OCI-LY7 (cell line): ENCODE results near the gene LSG1. TPM values are rescaled to one million over a fixed set of nuclear protein-coding genes. Genes with fewer than 3 reads are reported as not detected.
A peak's percentile ranks its signal among the peaks of the same experiment; 100 is the strongest.

Experiments used
- BruUV-seq: library from RNA; stranded (reverse); fragments of 400-500 nt; replicated peaks from 2 replicates; lab custom pipeline; 2021; lab: Mats Ljungman, UMichigan
- CTCF ChIA-PET: fragments of 300-600 bp; sonication (Branson Sonifier 250); formaldehyde crosslinking; loops from one replicate; lab custom pipeline; 2022; ENCODE audit warnings: antibody characterized with exemption; ENCODE audit not compliant: unreplicated experiment; lab: Charles Lee
- POLR2A ChIA-PET: fragments of 300-600 bp; sonication (Branson Sonifier 250); formaldehyde crosslinking; loops from one replicate; lab custom pipeline; 2022; ENCODE audit warnings: antibody characterized with exemption; lab: Charles Lee
- DNase-seq: peaks from one replicate; pipeline ENCODE4 v3.0.0-alpha.2; 2015; ENCODE audit warnings: low spot score
- H2AFZ ChIP-seq: fragments of 200-600 bp; sonication (generic), shearing (Covaris generic); 2 replicates; pipeline ENCODE4 v1.6.1; 2014; ENCODE audit warnings: mild to moderate bottlenecking, antibody characterized with exemption, low read length, moderate library complexity
- H3K27ac ChIP-seq: fragments of 200-600 bp; sonication (generic); 2 replicates; pipeline ENCODE4 v1.5.1; 2014; ENCODE audit warnings: mixed run types, low read depth, mild to moderate bottlenecking, moderate library complexity, low read length, inconsistent platforms; ENCODE audit not compliant: poor library complexity, severe bottlenecking
- H3K36me3 ChIP-seq: fragments of 200-600 bp; sonication (generic); 2 replicates; pipeline ENCODE4 v1.6.1; 2014; ENCODE audit warnings: mild to moderate bottlenecking, antibody characterized with exemption, low read length, moderate library complexity, mixed read lengths; ENCODE audit not compliant: insufficient read depth
- H3K4me1 ChIP-seq: fragments of 200-600 bp; sonication (generic); 2 replicates; pipeline ENCODE4 v1.5.1; 2014; ENCODE audit warnings: mild to moderate bottlenecking, low read length; ENCODE audit not compliant: insufficient read depth, poor library complexity, severe bottlenecking
- H3K4me2 ChIP-seq: fragments of 200-600 bp; sonication (generic); 2 replicates; pipeline ENCODE4 v1.6.1; 2014; ENCODE audit warnings: mild to moderate bottlenecking, low read length
- H3K4me3 ChIP-seq: fragments of 200-600 bp; sonication (generic); 2 replicates; pipeline ENCODE4 v1.5.1; 2014; ENCODE audit warnings: mild to moderate bottlenecking, low read depth, low read length; ENCODE audit not compliant: poor library complexity, severe bottlenecking
- H3K79me2 ChIP-seq: fragments of 200-600 bp; sonication (generic); 2 replicates; pipeline ENCODE4 v1.6.1; 2016; ENCODE audit warnings: low read depth, mild to moderate bottlenecking, low read length, moderate library complexity, mixed read lengths; ENCODE audit not compliant: insufficient read depth
- H3K9me2 ChIP-seq: fragments of 200-600 bp; sonication (generic); 2 replicates; pipeline ENCODE4 v1.6.1; 2016; ENCODE audit warnings: mild to moderate bottlenecking, low read length, mixed read lengths; ENCODE audit not compliant: insufficient read depth
- H3K9me3 ChIP-seq: fragments of 200-600 bp; sonication (generic); 2 replicates; pipeline ENCODE4 v1.6.1; 2014; ENCODE audit warnings: mild to moderate bottlenecking, mixed run types, low read length, mixed read lengths
- H4K20me1 ChIP-seq: fragments of 200-600 bp; sonication (generic); 2 replicates; pipeline ENCODE4 v1.6.1; 2014; ENCODE audit warnings: mild to moderate bottlenecking, antibody characterized with exemption, low read length, moderate library complexity, mixed read lengths; ENCODE audit not compliant: insufficient read depth
- CTCF ChIP-seq: fragments of 200-600 bp; sonication (generic); conservative IDR thresholded peaks from 2 replicates; pipeline ENCODE4 v1.5.1; 2014; ENCODE audit warnings: mild to moderate bottlenecking, antibody characterized with exemption, low read length, moderate library complexity, mixed read lengths
- EZH2phosphoT487 ChIP-seq: fragments of 200-600 bp; sonication (generic); IDR thresholded peaks from 2 replicates; pipeline ENCODE4 v1.6.1; 2018; ENCODE audit warnings: low read depth, borderline replicate concordance, mild to moderate bottlenecking, mixed run types, antibody characterized with exemption, low read length, moderate library complexity, mixed read lengths
- intact Hi-C: fragments of 100-400 bp; cut with micrococcal nuclease; formaldehyde crosslinking; loops from one replicate; pipeline ENCODE4 v1.10.0; 2022; ENCODE audit not compliant: unreplicated experiment
- total RNA-seq, 2 experiments: library from RNA; depleted of rRNA in 1 of 2; stranded (reverse); fragments of >200 nt in 1 of 2; shearing (Covaris generic) in 1 of 2; gene quantifications; 2 replicates each; pipeline ENCODE4 v1.2.3, GENCODE V29; 2014 to 2022

LSG1 gene
- total RNA-seq, 2 experiments from 2014 or later, result 44.4 to 52.9 TPM

- TSS peak; percentile 79 for BruUV-seq
- intact Hi-C loops, result loop anchor here (5.0 kb wide), 1 partner anchor 861 kb away; no protein-coding TSS in a partner anchor
- no peaks in the 10 kb centered on the region for H3K9me2 ChIP-seq
- ChIA-PET CTCF (interaction anchor here (0.8 to 1.1 kb wide), 2 partner anchors 11 to 33 kb away, joined by 3 read pairs; no protein-coding TSS in a partner anchor), POLR2A (interaction anchor here (1.0 to 3.0 kb wide), 9 partner anchors 12 to 599 kb away, joined by 3 to 10 read pairs (median 4); no protein-coding TSS in a partner anchor)
- peak; percentile 65 for DNase-seq
- H3K4me1 ChIP-seq, result peaks cover 19% of the 10 kb centered on the region
- peak overlapping the region; percentile 74 for H2AFZ ChIP-seq
- peak overlapping the region; percentile 91 for H3K4me3 ChIP-seq
- H3K79me2 ChIP-seq, result peaks cover 38% of the 10 kb centered on the region
- H3K9me3 ChIP-seq, result no peaks in the 10 kb centered on the region
- TF ChIP-seq EZH2phosphoT487, result no peak
- peak; percentile 95 for TF ChIP-seq CTCF
- peaks cover 33% of the 10 kb centered on the region for H3K36me3 ChIP-seq
- H3K27ac ChIP-seq, result peak overlapping the region; percentile 50
- peaks cover 11% of the 10 kb centered on the region for H4K20me1 ChIP-seq
- H3K4me2 ChIP-seq, result peak overlapping the region; percentile 92
These were observed 486 bp downstream of the LSG1 start for GRCh38 chr3:194671511-194671899.

DNA sequence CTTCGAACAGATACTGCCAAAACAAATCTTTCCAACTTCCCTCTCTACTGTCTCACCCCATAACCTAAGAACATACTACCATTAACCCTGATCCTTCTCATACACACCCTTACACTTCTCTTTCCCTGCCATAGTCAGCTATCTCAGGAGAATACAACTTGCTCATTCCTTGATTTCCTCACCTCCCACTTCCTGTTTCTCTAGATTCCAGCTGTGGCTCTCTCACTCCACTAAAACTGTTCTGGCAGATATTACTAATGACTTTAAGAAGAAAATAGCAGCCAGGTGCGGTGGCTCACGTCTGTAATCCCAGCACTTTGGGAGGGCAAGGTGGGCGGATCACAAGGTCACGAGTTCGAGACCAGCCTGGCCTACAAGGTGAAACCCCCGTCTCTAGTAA, 4.6 kb downstream of the LSG1 start:
- Histone ChIP-seq H3K4me1 (peaks cover 15% of the 10 kb centered on the region), H3K9me3 (no peaks in the 10 kb centered on the region), H4K20me1 (peaks cover 11% of the 10 kb centered on the region), H3K36me3 (peaks cover 66% of the 10 kb centered on the region), H3K27ac (no peak overlapping the region), H2AFZ (no peak overlapping the region), H3K79me2 (peaks cover 38% of the 10 kb centered on the region), H3K4me3 (no peak overlapping the region), H3K9me2 (no peaks in the 10 kb centered on the region), H3K4me2 (no peak overlapping the region)
- ChIA-PET POLR2A (interaction anchor here (1.0 kb wide), 1 partner anchor 627 kb away, joined by 3 read pairs; no protein-coding TSS in a partner anchor), CTCF (no interaction called here)
- BruUV-seq, result no TSS peak
- DNase-seq, result no peak
- TF ChIP-seq EZH2phosphoT487 (no peak), CTCF (no peak)
- intact Hi-C loops, result no loop called here

DNA sequence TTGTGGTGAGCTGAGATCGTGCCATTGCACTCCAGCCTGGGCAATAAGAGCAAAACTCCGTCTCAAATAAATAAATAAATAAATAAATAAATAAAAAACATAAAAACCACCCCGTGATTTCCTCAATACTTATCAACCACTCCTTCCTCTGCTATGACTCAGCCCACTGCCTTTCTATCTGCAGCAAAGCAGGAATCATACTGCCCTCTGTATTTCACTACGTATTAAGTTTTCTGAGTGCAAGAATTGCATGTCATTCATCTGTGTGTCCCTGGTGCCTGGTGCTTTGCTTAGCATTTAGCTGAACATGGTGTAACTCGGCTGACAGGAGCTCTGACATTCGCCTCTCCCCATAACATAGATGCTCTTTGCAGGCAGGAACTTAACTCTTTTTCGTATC, 7.1 kb downstream of the LSG1 start:
- Histone ChIP-seq H4K20me1 (no peaks in the 10 kb centered on the region), H3K9me2 (no peaks in the 10 kb centered on the region), H3K4me3 (no peak overlapping the region), H3K4me2 (no peak overlapping the region), H2AFZ (no peak overlapping the region), H3K4me1 (no peaks in the 10 kb centered on the region), H3K79me2 (peaks cover 16% of the 10 kb centered on the region; the same call in 1 of the 2 replicates), H3K36me3 (peaks cover 86% of the 10 kb centered on the region), H3K9me3 (no peaks in the 10 kb centered on the region), H3K27ac (no peak overlapping the region)
- CTCF ChIA-PET, result no interaction called here
- intact Hi-C loops, result no loop called here
- no TSS peak for BruUV-seq
- POLR2A ChIA-PET, result interaction anchor here (0.7 kb wide), 1 partner anchor 19 kb away, joined by 4 read pairs; no protein-coding TSS in a partner anchor
- no peak for TF ChIP-seq CTCF
- TF ChIP-seq EZH2phosphoT487, result no peak
- no peak for DNase-seq
